ENCODE results near the gene JAZF1. TPM values are rescaled to one million over a fixed set of nuclear protein-coding genes. Genes with fewer than 3 reads are reported as not detected.
A peak's percentile ranks its signal among the peaks of the same experiment; 100 is the strongest.

JAZF1 gene
- total RNA-seq, 3 donors from 2014 or later: 8.6 to 27.4 (median 10.5) TPM

GRCh38 chr7:28130277-28130676, 50.3 kb downstream of the JAZF1 start:
- Histone ChIP-seq H3K27ac (no peak overlapping the region), H3K27me3 (no peaks in the 10 kb centered on the region), H3K4me3 (no peak overlapping the region), H3K9me3 (no peaks in the 10 kb centered on the region), H3K36me3 (no peaks in the 10 kb centered on the region), H3K4me1 (no peaks in the 10 kb centered on the region)
- TF ChIP-seq POLR2A (IDR thresholded peaks at IDR 0.05): no peak
- no peak for TF ChIP-seq CTCF (IDR thresholded peaks at IDR 0.05)
- no peak for TF ChIP-seq POLR2AphosphoS5 (IDR thresholded peaks at IDR 0.05)
- intact Hi-C loops (cut with DNase I; ENCODE audit: low total_unique reads): no loop called here
- DNase-seq (ENCODE audit: low spot score in 2 of 2): no peak

GRCh38 chr7:28128608-28129007, 52.0 kb downstream of the JAZF1 start:
- Histone ChIP-seq H3K9me3 (no peaks in the 10 kb centered on the region), H3K27ac (no peak overlapping the region), H3K27me3 (no peaks in the 10 kb centered on the region), H3K4me3 (no peak overlapping the region), H3K4me1 (no peaks in the 10 kb centered on the region), H3K36me3 (no peaks in the 10 kb centered on the region)
- TF ChIP-seq POLR2AphosphoS5 (IDR thresholded peaks at IDR 0.05): no peak
- TF ChIP-seq CTCF (IDR thresholded peaks at IDR 0.05): no peak
- TF ChIP-seq POLR2A (IDR thresholded peaks at IDR 0.05): no peak
- intact Hi-C loops (cut with DNase I; ENCODE audit: low total_unique reads): loop anchor here (10.0 kb wide), 1 partner anchor 1474 kb away; no protein-coding TSS in a partner anchor
- no peak for DNase-seq (ENCODE audit: low spot score in 2 of 2)

- Histone ChIP-seq H3K4me3 (no peak overlapping the region), H3K27me3 (no peaks in the 10 kb centered on the region), H3K4me1 (no peaks in the 10 kb centered on the region), H3K27ac (no peak overlapping the region), H3K36me3 (no peaks in the 10 kb centered on the region), H3K9me3 (no peaks in the 10 kb centered on the region)
- no peak for TF ChIP-seq POLR2A (IDR thresholded peaks at IDR 0.05)
- TF ChIP-seq CTCF (IDR thresholded peaks at IDR 0.05): no peak
- no peak for TF ChIP-seq POLR2AphosphoS5 (IDR thresholded peaks at IDR 0.05)
- no peak for DNase-seq (ENCODE audit: low spot score in 2 of 2)
- intact Hi-C loops (cut with DNase I; ENCODE audit: low total_unique reads): loop anchor here (10.0 kb wide), 1 partner anchor 1472 kb away; no protein-coding TSS in a partner anchor
Measured at GRCh38 chr7:28126410-28127041, 54.1 kb downstream of the JAZF1 start.

GRCh38 chr7:28125431-28126409, 54.9 kb downstream of the JAZF1 start:
- DNase-seq (ENCODE audit: low spot score in 2 of 2): no peak
- intact Hi-C loops (cut with DNase I; ENCODE audit: low total_unique reads): loop anchor here (10.0 kb wide), 1 partner anchor 1471 kb away; no protein-coding TSS in a partner anchor
- Histone ChIP-seq H3K4me3 (no peak overlapping the region), H3K27ac (peak overlapping the region in 1 of 2 donors; percentile 14), H3K4me1 (no peaks in the 10 kb centered on the region), H3K9me3 (no peaks in the 10 kb centered on the region), H3K27me3 (no peaks in the 10 kb centered on the region), H3K36me3 (no peaks in the 10 kb centered on the region)
- TF ChIP-seq POLR2A (IDR thresholded peaks at IDR 0.05): no peak
- no peak for TF ChIP-seq POLR2AphosphoS5 (IDR thresholded peaks at IDR 0.05)
- TF ChIP-seq CTCF (IDR thresholded peaks at IDR 0.05): no peak

Data from breast epithelium (tissue), 4 donors.